ENCODE measurements around the gene FAM47E. TPM values are rescaled to one million over a fixed set of nuclear protein-coding genes. Genes with fewer than 3 reads are reported as not detected.

Gene FAM47E
- total and polyA plus RNA-seq, 2 donors from 2014 or later: 10.4 to 15.0 TPM

GRCh38 chr4:76300012-76300411, 48.5 kb downstream of the FAM47E start:
- FAIRE-seq (no peak), DNase-seq (no peak)
- no peak overlapping the region for H3K27ac ChIP-seq (ENCODE audit: low read depth in 2 of 2, low read length in 2 of 2)
- H3K27me3 ChIP-seq (ENCODE audit: control insufficient read depth, insufficient read depth, low read length): no peaks in the 10 kb centered on the region
- H3K9ac ChIP-seq (ENCODE audit: low read length in 3 of 3): no peak overlapping the region
- intact Hi-C loops (cut with DNase I): no loop called here
- H3K4me3 ChIP-seq (ENCODE audit: low read length in 3 of 3): no peak overlapping the region
- H3K4me1 ChIP-seq (ENCODE audit: control insufficient read depth in 2 of 3, insufficient read depth in 2 of 3, low read depth in 1 of 3, low read length in 3 of 3): peaks cover 0 to 8% (median 0%) of the 10 kb centered on the region in 3 donors
- no peaks in the 10 kb centered on the region for H3K9me3 ChIP-seq (ENCODE audit: control insufficient read depth in 2 of 3, insufficient read depth in 1 of 3, low read length in 3 of 3)
- TF ChIP-seq, protein P1, sequence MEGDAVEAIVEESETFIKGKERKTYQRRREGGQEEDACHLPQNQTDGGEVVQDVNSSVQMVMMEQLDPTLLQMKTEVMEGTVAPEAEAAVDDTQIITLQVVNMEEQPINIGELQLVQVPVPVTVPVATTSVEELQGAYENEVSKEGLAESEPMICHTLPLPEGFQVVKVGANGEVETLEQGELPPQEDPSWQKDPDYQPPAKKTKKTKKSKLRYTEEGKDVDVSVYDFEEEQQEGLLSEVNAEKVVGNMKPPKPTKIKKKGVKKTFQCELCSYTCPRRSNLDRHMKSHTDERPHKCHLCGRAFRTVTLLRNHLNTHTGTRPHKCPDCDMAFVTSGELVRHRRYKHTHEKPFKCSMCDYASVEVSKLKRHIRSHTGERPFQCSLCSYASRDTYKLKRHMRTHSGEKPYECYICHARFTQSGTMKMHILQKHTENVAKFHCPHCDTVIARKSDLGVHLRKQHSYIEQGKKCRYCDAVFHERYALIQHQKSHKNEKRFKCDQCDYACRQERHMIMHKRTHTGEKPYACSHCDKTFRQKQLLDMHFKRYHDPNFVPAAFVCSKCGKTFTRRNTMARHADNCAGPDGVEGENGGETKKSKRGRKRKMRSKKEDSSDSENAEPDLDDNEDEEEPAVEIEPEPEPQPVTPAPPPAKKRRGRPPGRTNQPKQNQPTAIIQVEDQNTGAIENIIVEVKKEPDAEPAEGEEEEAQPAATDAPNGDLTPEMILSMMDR (IDR thresholded peaks at IDR 0.05; ENCODE audit: borderline replicate concordance, extremely low read depth, insufficient read depth): no peak
- no peaks in the 10 kb centered on the region for H3K36me3 ChIP-seq (ENCODE audit: control insufficient read depth in 2 of 3, insufficient read depth in 3 of 3, low read length in 3 of 3)

GRCh38 chr4:76301068-76301774, 49.7 kb downstream of the FAM47E start:
- Histone ChIP-seq H3K9me3 (ENCODE audit: control insufficient read depth in 2 of 3, insufficient read depth in 1 of 3, low read length in 3 of 3) (no peaks in the 10 kb centered on the region), H3K27ac (ENCODE audit: low read depth in 2 of 2, low read length in 2 of 2) (no peak overlapping the region), H3K36me3 (ENCODE audit: control insufficient read depth in 2 of 3, insufficient read depth in 3 of 3, low read length in 3 of 3) (no peaks in the 10 kb centered on the region), H3K4me1 (ENCODE audit: control insufficient read depth in 2 of 3, insufficient read depth in 2 of 3, low read depth in 1 of 3, low read length in 3 of 3) (peaks cover 0 to 13% (median 0%) of the 10 kb centered on the region in 3 donors), H3K4me3 (ENCODE audit: low read length in 3 of 3) (no peak overlapping the region), H3K9ac (ENCODE audit: low read length in 3 of 3) (no peak overlapping the region), H3K27me3 (ENCODE audit: control insufficient read depth, insufficient read depth, low read length) (no peaks in the 10 kb centered on the region)
- FAIRE-seq (no peak), DNase-seq (peak in 2 of 5 donors; percentile 30 to 43)
- intact Hi-C loops (cut with DNase I): no loop called here
- TF ChIP-seq, protein P1 (IDR thresholded peaks at IDR 0.05; ENCODE audit: borderline replicate concordance, extremely low read depth, insufficient read depth): no peak

DNA sequence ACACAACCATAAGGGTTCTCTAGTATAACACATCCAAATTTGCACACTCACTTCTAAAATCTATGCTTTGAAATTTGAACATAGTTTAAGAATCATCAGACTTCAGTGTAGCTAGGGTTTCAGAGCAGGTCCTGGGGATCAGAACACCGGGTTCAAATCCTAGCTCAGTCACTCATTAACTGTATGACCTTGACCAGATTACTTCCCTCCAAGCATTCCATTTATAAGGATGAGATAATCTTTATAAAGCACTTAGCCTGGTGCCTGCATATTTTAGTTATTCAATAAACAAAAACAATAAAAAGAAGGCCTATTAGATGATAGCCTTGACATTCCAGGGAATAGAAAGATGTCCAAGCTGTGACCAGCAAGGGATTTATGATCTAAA, 50.2 kb downstream of the FAM47E start:
- Histone ChIP-seq H3K27me3 (ENCODE audit: control insufficient read depth, insufficient read depth, low read length) (no peaks in the 10 kb centered on the region), H3K4me1 (ENCODE audit: control insufficient read depth in 2 of 3, insufficient read depth in 2 of 3, low read depth in 1 of 3, low read length in 3 of 3) (peaks cover 0 to 13% (median under 1%) of the 10 kb centered on the region in 3 donors), H3K9me3 (ENCODE audit: control insufficient read depth in 2 of 3, insufficient read depth in 1 of 3, low read length in 3 of 3) (no peaks in the 10 kb centered on the region), H3K4me3 (ENCODE audit: low read length in 3 of 3) (no peak overlapping the region), H3K27ac (ENCODE audit: low read depth in 2 of 2, low read length in 2 of 2) (no peak overlapping the region), H3K9ac (ENCODE audit: low read length in 3 of 3) (no peak overlapping the region), H3K36me3 (ENCODE audit: control insufficient read depth in 2 of 3, insufficient read depth in 3 of 3, low read length in 3 of 3) (no peaks in the 10 kb centered on the region)
- DNase-seq (no peak), FAIRE-seq (no peak)
- intact Hi-C loops (cut with DNase I): no loop called here
- TF ChIP-seq, protein P1 (IDR thresholded peaks at IDR 0.05; ENCODE audit: borderline replicate concordance, extremely low read depth, insufficient read depth): no peak

All from kidney (tissue), 14 donors.